NCI-H1930 (cell line): ENCODE data around the gene IRF8.
"Not testable (repeated sequence)": the region's sequence is repeated elsewhere in the genome, so short reads cannot be mapped to it uniquely, and the experiment has no call there.

Experiments used
- DNase-seq, 2 experiments: peaks; one replicate each; lab custom pipeline; 2025; lab: John Stamatoyannopoulos, UW

The IRF8 gene, protein sequence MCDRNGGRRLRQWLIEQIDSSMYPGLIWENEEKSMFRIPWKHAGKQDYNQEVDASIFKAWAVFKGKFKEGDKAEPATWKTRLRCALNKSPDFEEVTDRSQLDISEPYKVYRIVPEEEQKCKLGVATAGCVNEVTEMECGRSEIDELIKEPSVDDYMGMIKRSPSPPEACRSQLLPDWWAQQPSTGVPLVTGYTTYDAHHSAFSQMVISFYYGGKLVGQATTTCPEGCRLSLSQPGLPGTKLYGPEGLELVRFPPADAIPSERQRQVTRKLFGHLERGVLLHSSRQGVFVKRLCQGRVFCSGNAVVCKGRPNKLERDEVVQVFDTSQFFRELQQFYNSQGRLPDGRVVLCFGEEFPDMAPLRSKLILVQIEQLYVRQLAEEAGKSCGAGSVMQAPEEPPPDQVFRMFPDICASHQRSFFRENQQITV

DNA sequence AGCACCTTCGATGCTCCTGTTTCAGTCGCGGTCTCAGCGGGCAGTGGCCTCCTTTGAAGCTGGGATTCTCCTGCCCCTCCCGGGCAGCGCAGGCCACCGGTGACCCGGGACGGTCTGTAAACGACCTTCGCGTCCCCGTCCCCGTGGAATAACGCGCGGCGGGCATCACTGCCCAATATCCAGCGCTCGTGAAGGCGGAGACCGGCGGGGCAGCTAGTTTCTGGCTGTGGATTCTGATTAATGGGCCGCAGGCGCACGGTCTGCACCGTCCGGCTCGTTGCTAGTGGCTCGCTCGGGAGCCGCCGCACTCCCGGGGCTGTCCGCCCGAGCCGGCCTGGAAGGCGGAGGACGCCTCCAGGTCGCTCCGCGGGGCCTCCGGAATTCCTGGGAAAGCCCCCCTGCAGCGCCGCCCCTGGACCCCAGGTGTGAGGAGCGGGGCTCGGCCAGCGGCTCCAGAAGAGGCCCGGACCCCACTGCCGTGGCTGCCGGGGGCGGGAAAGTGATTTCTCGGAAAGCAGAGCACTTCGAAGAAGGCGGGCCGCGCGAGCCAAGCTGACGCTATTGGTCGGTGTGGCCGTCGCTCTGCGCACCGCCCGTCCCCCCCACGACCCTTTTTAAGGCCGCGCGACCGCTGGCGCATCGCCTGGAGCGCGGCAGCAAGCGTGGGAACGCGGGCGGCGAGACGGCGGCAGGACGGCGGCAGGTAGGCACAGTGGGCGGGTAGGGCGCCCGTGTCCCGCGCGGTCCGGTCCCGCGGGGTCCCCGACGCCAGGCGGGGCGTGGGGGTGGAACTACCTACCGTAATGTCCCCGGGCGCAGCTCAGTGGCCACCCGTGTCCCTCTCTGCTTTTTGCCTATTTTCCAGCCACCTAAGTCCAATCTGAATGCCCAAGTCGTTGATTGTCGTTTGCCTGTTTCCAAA, at the start of gene IRF8:
IRF8 (plus strand) TSS at position 642 of the 922 bp plus-strand sequence. CDS start 3,854 bp downstream, outside the sequence.
- no peak for DNase-seq

DNA sequence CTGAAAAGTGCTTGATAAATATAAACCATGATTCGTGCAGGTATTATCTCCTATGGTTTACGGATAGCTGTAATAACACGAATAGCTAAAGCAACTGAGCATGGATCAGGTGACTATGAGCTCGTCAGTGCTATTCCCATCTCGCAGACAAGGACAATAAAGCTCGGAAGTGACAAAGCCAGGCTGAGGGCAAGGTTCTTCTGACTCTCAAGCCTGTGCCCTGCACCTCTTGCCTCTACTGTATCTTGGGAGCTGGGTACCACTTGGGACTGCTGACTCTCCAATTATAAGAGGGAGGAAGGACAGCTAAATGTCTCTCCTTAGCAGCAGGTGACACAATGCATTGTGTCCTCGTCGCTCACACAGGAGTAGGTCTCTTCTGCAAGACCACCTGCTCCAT, 49.6 kb upstream of the IRF8 start:
- DNase-seq, result no peak

DNA sequence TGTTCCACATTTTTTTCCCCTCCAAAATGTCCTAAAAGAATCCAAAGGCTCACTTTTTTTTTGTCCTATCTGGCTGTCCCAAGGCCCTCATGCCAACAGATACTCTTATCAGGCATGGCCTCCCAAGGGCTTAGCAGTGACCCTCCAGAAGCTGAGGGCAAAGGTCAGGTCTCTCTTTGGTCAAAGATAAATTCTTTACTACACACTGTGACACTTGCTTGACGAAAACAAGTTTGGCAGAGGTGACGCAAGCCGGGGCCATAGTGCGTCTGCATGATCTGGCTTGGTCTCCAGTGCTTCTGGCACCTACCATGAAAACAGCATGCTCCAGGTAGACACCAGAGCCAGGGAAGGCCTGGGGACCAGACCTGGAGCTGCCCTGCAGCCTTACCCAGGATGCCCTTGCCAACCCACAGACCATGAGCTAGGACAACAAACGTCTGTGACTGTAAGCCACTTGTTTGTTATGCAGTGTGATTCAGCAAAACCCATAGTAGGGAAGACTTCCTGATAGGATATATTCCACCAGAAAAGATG, 48.5 kb upstream of the IRF8 start:
- no peak for DNase-seq

DNA sequence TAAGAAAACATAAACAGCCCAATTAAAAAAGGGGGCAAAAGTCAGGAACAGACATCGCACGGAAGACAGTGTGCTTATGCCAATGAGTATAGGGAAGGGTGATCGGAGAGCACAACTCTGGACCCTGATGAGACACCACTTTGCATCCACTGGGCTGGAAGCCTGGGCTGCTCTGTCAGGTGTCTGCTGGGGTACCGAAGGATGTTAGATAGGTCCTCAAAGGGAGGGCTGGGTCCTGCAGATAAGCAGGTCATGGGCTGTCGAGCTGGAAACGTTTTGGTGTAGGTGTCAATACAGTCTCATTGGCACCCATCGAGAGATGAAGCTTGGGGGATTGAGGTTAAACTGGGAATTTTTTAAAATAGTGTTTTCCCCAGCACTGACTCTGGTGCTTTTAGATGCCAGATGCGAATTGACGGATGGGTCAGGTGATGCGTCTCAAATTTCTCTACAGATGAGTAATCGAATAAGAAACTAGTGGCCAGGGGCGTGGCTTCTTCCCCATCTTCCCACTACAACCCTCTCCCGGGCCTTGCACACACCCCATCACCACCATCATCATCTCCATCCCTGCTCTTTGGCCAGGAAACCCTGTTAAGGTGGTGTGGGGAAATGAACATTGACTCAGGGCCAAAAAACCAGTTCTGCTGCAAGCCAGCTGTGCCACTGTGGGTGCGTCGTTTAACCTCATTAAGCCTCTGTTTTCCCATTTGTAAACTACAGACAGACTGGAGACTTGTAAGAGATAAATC, 47.8 kb upstream of the IRF8 start:
- DNase-seq, result no peak

DNA sequence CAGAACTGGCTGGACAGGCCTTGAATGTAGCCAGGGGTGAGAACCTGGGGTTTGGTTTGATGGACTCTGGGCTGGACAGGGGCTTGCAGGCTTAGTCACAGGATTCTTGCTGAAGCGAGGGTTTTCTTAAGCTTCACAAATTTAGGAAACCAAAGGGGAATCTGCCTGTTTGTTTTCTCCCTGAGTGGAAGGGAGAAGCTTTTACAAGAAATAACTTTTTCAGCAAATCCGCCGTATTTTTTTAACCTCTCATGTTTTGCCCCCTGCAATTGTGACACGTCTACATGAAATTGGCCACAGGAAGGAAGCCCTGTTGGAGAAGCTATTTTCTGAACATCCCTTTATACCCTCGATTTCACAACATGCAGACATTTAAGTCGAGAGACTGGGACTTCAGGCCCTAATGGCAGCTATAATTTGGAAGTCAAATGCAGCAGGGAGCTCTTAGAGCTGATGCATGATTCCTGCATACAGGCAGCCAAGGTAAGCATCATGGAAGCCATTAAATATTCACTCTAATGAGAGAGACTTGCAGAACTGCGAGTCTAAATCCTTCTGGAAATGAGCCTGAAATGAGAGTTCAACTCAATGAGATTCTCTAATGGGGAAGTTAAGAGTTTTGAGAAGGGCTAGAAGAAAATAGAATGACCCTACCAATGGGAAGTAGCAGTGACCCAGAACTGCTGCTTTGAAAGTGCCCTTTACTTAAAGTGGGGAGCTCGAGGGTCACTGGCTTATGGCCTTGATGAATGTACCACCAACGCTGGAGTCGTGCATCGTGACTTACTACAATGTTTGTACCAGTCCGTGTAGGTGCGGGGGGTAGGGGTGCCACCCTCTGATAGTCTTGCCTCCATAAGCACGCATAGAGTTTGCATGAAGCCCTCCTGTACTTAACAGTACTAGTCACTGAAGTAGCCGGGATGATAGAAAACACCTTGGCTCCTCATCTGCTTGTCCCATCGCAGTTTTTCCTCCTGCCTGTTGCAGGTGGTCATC, 45.1 kb upstream of the IRF8 start:
- DNase-seq, result no peak

DNA sequence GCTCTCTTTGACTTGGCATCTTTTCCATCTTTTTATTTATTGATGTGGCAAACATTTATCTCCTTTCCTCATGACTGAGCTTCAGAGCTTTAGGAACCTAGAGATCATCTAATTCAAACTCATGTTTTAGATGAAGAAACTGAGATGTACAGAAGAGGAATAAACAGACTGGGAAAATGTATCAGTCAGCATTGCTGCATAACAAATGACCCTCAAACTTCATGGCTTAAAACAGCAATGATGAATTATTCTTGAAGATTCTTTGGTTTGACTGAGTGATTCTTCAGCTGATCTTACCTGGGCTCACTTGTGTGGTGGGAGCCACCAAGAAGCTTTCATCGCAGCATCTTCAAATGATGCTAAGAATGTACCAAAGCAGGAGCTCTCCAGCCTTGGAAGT, 44.0 kb upstream of the IRF8 start:
- no peak for DNase-seq

DNA sequence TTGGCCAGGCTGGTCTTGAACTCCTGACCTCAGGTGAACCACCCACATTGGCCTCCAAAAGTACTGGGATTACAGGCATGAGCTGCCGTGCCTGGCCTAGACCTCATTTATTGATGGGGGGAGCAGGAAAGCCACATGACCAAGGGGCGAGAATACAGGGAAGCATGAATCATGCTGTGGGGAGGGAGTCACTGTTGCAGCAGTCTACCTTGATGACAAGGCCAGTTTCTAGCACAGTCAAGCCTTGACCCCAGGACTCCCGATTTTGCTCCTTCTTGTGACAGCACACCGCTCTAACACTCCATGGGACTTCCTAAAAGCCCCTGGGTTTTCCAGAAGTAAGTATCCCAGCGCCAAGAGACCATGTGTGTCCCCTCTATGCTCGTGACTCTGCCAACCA, 42.9 kb upstream of the IRF8 start:
- no peak for DNase-seq

DNA sequence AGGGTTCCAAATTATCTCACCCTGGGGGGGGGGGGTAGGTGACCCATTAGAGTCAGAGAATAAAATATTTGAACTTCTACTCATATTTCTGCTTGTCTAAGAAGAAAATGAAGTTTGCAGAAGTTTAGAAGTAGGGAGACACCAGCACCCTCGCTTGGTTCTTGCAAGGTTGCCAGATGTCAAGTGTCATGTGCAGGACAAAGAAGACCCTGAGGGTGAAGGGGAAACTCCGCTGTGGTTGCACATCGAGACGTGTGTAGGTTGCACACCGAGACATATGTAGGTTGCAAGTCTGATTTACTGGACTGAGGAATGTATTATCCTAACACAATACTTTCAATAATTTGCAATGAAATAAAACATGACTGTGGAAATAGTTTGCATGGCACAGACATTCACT, 42.4 kb upstream of the IRF8 start:
- DNase-seq, result no peak

DNA sequence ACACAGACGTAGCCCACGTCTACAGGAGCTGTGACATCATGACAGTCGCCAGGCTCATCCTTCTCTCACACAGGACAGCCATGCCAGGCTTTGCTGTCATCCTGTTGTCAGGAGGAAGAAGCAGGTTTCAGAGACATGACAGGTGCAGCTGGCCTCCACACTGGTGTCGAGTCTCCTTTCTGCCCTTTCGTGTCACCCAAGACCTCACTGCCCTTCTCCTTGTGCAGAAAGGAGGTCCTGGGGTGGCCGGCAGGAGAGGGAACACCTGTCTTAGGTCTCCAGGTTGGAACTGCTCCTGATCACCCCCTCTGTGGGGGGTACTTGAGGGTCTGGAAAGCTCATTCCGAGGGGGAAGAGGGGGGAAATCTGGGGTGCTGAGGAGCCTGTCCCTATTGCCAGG, 41.6 kb upstream of the IRF8 start:
- DNase-seq, result no peak

DNA sequence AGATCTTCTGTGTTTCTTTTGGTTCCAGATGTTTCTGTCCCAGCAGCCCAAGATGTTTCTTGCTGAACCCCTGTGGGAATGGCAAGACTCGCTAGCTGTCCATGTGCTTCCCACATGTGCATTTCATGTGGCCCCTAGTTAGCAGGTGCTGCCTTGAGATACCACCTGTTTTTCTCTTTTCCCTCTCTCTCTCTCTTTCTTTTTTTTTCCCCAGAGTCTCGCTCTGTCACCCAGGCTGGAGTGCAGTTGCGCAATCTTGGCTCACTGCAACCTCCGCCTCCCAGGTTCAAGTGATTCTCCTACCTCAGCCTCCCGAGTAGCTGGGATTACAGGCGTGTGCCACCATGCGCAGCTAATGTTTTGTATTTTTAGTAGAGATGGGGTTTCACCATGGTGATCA, 40.4 kb upstream of the IRF8 start:
- not testable (repeated sequence) for DNase-seq

DNA sequence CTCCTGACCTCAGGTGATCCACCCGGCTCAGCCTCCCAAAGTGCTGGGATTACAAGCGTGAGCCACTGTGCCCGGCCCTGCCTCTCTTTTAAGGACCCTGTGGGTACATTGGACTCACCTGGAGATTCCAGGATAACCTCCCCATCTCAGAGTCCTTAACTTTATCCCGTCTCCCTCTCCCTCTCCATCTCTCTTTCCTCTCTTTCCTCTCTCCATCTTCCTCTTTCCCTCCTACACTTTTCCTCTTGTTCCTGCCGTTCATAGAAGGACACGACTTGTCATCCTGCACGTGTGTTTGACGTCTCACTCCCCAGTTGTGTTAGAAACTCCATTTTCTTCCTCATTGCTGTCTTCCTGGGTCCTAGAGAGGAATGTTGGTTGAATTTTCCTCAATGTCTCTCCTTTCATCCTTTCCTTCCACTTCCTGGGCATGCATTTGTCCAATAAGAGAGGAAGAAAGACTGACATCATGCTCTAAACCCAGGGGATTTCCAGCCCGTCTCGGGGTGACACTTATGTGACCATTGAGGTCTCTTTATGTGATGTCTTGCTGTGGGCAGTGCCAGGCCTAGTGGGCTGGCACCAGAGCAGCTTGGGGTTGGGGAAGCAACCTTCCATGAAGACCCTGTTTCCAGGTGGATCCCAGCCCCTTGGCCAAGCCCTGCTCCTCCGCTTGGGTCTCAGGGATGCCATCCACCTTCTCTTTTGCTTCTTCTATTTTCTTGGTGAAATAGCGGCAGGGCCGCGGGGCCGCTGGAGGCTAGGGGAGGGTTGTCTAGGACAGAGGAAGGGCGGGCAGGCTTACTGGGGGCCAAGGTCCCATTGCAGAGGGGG, 39.8 kb upstream of the IRF8 start:
- no peak for DNase-seq

DNA sequence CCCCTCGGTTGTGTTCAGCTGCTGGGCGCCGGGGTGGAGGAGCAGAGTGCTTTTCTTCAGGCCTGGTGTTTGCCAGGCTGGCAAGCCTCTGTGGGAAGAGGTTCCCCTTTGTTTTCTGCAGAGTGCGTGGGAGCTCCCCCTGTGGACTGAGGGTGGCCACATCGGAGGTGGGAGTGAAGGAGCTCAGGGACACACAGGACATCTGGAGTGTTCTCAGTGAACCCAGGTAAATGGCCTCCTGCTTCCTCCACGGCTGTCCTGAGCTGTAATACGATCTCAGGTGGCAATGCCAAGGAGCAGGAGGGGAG, 39.2 kb upstream of the IRF8 start:
- no peak for DNase-seq

DNA sequence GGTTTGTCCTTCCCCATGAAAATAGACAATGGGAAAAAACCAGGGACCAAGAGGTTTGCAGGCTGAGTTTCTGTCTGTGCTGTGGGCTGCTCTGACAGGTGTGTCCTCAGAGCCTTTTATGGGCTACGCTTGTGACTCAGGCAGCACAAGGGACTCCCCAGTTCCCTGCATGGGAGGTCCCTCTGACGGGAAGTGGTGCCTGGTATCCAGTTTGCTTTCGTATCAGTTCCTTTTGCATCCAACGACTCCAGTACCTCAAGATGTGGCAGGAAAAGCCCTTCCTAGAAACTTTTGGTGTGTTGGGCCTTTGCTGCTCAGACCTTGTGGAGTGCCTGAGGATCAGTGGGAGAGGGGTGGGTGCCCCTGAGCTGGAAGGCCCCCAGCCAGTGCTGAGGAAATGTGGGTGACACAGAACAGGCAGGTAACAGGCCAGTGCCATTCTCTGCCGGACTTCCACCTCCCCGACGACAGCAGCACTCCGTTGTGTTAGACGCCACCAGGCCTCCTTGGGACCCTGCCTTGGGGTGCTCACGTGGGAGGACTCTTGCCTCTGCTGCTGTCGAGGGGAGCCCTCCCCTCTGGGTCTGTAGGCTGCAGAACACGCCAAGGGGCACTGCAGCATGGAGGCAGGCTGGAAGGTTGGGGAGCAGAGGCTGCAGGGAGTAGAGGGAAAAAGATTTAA, 38.4 kb upstream of the IRF8 start:
- DNase-seq, result no peak

DNA sequence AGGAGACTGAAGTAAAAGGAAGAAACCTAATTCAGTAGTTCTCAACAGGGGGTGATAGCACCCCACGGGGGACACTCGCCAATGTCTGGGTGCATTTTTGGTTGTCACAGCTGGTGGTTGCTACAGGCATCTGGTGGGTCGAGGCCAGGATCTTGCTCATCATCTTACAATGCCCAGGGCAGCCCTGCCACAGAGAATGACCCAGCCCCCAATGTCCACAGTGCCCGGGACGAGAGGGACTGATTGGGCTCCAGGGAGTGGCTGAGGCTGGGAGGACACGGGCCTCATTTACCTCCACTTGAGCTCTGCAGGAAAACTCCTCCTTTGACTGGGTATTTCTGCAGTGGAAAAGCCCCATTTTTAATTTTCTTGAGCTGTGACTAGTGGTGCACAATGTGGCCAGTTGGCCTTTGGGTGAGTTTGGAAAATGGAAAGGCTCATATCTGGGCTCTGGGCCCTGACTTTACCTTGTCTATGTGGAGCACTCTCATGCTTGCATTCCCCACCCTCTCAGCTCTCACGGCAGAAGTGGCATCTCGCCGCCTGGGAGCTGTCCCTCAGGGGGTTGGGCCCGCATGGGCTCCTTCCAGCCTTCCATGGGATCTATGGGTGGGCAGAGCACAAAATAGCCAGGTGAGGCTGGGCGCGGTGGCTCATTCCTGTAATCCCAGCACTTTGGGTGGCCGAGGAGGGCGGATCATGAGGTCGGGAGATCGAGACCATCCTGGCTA, 37.7 kb upstream of the IRF8 start:
- DNase-seq, result no peak

DNA sequence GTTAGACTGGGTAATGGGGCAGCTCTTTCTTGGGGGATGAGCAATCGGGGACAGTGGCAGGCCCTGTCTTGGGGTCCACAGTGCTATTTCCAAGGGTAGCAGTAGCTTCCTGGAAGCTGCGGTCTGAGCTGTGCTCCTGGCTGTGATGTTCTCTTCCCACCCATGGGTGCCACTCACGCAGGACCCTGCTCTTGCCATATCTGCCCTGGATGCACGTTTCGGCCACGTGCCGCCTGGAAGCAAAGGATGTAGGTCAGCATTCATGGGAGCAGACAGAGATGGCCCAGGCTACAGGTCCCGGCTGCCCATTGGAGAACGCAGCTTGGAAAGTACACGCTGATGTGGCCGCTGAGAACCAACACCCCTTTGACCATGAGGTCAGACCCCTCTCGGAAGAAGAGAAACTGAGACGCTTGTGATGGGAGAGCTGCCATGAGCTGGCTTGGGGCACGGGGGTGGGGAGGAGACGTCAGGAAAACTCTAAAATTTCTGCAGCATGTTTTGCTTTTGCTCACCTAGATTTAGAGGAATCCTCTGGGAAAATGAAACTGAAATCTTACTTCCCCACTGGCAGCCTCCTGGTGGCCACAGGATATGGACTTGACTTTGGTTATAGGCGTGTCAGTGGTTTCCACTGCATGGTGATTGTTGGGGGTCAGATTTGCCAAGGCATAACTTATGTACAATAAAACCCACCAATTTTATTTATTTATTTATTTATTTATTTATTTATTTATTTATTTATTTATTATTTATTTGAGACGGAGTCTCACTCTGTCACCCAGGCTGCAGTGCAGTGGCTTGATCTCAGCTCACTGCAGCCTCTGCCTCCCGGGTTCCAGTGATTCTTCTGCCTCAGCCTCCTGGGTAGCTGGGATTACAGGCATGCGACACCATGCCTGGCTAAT, 36.2 kb upstream of the IRF8 start:
- DNase-seq, result no peak

DNA sequence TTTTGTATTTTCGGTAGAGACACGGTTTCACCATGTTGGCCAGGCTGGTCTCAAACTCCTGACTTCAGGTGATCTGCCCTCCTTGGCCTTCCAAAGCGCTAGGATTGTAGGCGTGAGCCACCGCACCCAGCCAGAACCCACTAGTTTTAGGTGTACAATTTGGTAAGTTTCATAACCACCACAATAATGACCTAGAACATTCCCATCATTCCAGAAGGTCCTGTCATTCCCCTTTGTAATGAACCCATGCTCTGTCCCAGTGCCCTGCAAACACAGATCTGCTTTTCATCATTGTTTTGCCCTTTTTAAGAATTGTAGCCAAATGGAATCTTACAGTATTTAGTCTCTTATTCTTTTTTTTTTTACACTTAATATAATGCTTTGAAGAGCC, 35.6 kb upstream of the IRF8 start:
- no peak for DNase-seq

DNA sequence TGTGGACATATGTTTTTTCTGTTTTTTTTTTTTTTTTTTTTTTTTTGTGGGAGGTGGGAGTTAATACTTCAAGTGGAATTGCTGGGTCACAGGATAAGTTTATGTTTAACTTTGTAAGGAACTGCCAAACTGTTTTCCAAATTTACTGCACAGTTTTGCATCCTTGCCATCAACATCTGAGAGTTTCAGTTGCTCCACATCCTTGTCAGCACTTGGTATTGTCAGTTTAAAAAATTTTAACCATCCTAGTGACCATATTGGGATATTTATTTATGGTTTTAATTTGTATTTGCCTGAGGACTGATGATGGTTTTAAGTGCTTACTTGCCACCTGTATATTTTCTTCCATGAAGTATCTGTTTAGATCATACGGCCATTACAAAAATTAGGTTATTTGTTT, 34.0 kb upstream of the IRF8 start:
- no peak for DNase-seq

DNA sequence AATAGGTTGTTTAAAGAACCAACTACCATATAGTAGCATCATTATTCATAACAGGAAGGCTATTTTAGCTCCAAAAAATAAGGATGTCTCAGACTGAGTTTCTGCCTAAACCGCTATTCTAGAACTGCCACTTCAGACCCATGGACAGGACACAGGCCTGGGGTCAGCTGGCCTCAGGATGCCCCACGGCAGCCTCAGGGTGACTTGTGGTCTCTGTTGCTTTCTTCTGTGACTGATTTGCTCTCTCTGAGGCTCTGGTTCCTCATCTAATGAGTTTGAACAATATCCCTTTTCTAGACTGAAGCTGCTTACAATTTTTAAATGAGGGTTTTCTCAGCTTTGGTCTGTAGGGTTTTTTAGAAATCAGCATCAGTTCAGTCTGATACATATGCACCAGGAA, 31.8 kb upstream of the IRF8 start:
- no peak for DNase-seq
